Activated CD4-positive, alpha-beta T cell treated with anti-CD3 and anti-CD28 coated beads, Interleukin-2, amount 50 U/mL, for 4 hours (primary cell): ENCODE measurements around the gene BROX.

Source experiments
- DNase-seq, 2 experiments: peaks; one replicate each; pipeline ENCODE4 v3.0.0-alpha.2; 2020

BROX gene

GRCh38 chr1:222777977-222778376, 65.6 kb downstream of the BROX start:
- no peak for DNase-seq

GRCh38 chr1:222781251-222781650, 68.9 kb downstream of the BROX start:
- DNase-seq: no peak

DNA sequence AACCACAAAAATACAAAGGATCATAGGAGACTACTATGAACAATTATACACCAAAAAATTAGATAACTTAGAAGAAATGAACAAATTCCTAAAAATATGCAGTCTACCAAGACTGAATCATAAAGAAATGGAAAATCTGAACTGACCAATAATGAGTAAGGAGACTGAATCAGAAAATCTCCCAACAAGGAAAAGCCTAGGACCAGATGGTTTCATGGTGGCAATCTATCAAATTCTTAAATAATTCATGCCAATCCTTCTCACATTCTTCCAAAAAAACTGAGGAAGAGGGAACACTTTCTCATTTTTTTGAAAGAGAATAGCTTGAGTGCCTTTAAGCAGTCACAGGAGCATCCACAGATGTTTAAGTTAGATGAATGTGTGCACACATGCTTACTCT, 70.7 kb downstream of the BROX start:
- DNase-seq: no peak

GRCh38 chr1:222784371-222784770, 72.0 kb downstream of the BROX start:
- DNase-seq: no peak
